HepG2 (cell line): ENCODE measurements around the gene ITPR1. TPM values are rescaled to one million over a fixed set of nuclear protein-coding genes. Genes with fewer than 3 reads are reported as not detected.

Experiments
- ATF5 ChIP-seq: sonication (generic); formaldehyde crosslinking; IDR thresholded peaks from 2 replicates; pipeline ENCODE4 v1.4.0; 2020; ENCODE audit warnings: mild to moderate bottlenecking, low read depth, missing genetic modification reagents
- GMEB2 ChIP-seq: IDR thresholded peaks from 2 replicates; pipeline ENCODE4 v1.6.1; 2016; ENCODE audit warnings: missing biosample characterization, missing genetic modification reagents, low read depth
- NCOA5 ChIP-seq: sonication (generic); formaldehyde crosslinking; IDR thresholded peaks from 2 replicates; pipeline ENCODE4 v1.4.0; 2020; ENCODE audit warnings: missing genetic modification reagents
- NR0B2 ChIP-seq: sonication (generic); formaldehyde crosslinking; IDR thresholded peaks from 2 replicates; pipeline ENCODE4 v1.4.0; 2020; ENCODE audit warnings: mild to moderate bottlenecking, missing genetic modification reagents
- PCBP1 ChIP-seq: fragments of 200-400 bp; formaldehyde crosslinking; IDR thresholded peaks from 2 replicates; pipeline ENCODE4 v1.6.1; 2017; ENCODE audit warnings: mild to moderate bottlenecking, low read depth, low read length, borderline replicate concordance
- RERE ChIP-seq: IDR thresholded peaks from 2 replicates; pipeline ENCODE4 v1.6.1; 2016; ENCODE audit warnings: low read depth, missing genetic modification reagents, missing compliant biosample characterization
- RFXANK ChIP-seq: IDR thresholded peaks from 2 replicates; pipeline ENCODE4 v1.6.1; 2016
- RFXAP ChIP-seq: sonication (generic); formaldehyde crosslinking; IDR thresholded peaks from 2 replicates; pipeline ENCODE4 v1.4.0; 2020; ENCODE audit warnings: missing genetic modification reagents, borderline replicate concordance
- YY1 ChIP-seq: IDR thresholded peaks from 2 replicates; pipeline ENCODE4 v1.6.1; 2011; ENCODE audit warnings: low read length, low read depth, moderate library complexity, mild to moderate bottlenecking; ENCODE audit not compliant: insufficient read depth, insufficient replicate concordance
- ZFY ChIP-seq: sonication (generic); formaldehyde crosslinking; IDR thresholded peaks from 2 replicates; pipeline ENCODE4 v1.4.0; 2020; ENCODE audit warnings: missing genetic modification reagents
- ZNF281 ChIP-seq: sonication (generic); formaldehyde crosslinking; IDR thresholded peaks from 2 replicates; pipeline ENCODE4 v1.4.0; 2020; ENCODE audit warnings: missing genetic modification reagents, borderline replicate concordance
- ZNF34 ChIP-seq: sonication (generic); formaldehyde crosslinking; IDR thresholded peaks from 2 replicates; pipeline ENCODE4 v1.4.0; 2020; ENCODE audit warnings: mild to moderate bottlenecking, missing genetic modification reagents, borderline replicate concordance
- ZNF44 ChIP-seq: sonication (generic); formaldehyde crosslinking; IDR thresholded peaks from 2 replicates; pipeline ENCODE4 v1.5.1; 2020; ENCODE audit warnings: mild to moderate bottlenecking, missing genetic modification reagents
- ZNF512B ChIP-seq: sonication (generic); formaldehyde crosslinking; IDR thresholded peaks from 2 replicates; pipeline ENCODE4 v1.5.1; 2020; ENCODE audit warnings: missing genetic modification reagents, mild to moderate bottlenecking, borderline replicate concordance
- ZNF841 ChIP-seq: sonication (generic); formaldehyde crosslinking; IDR thresholded peaks from 2 replicates; pipeline ENCODE4 v1.8.1; 2023; ENCODE audit warnings: missing genetic modification reagents, borderline replicate concordance
- polyA plus RNA-seq, 8 experiments: library from polyadenylated mRNA; depleted of rRNA in 3 of 8; stranded (reverse) in 7 of 8; unstranded in 1 of 8; fragments of >200 nt; fragmentation: Illumina TruSeq in 4 of 8; extraction: Trizol in 4 of 8; gene quantifications; 2 replicates each; pipeline versions ENCODE4 v1.2.1 to v1.2.3, GENCODE V29; 2011 to 2016; ENCODE audit warnings: low read depth in 4 of 8, missing spikeins in 1 of 8, mixed read lengths in 1 of 8; ENCODE audit not compliant: insufficient read depth in 1 of 8
- total RNA-seq, 5 experiments: library from RNA; depleted of rRNA; stranded (reverse); fragments of >200 nt; fragmentation: Illumina TruSeq; extraction: Trizol; gene quantifications; 2 replicates each; pipeline ENCODE4 v1.2.3, GENCODE V29; 2016; ENCODE audit warnings: low read depth in 1 of 5

The ITPR1 gene
- total and polyA plus RNA-seq, 2 of the 13 experiments (the other 11 are each of a cell fraction or from before 2014, with no cell fraction given), result 10.0 to 11.4 TPM

DNA sequence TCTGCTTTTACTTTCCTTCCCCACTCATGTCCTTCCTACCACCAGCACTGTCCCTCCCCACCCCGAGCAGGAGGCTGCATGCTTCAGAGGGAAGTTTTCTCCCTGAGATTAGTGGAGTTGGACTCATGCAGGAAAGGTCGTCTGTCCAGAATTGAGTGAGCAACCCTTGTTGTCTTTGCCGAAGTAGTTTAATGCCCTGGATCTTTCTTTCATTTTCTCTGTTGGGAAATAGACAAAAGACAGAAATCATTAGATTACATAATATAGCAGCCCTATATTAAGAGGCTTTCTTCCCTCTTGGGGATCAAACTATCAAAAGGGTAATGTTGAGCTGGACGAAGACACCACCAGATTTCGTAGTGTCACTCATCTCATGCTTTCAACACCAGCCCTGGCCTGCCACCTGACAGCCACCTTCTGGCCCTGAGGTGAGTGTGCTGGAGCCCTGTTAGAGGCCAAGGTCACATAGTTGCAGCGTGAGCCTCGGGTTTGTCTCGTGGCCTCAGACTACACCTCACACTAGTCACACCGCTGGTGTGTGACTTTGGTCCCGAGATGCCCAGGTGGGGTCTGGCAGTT is 231.0 kb downstream of the ITPR1 start (continued):
- TF ChIP-seq ZNF512B (CRISPR knock-in tag) (no peak), RERE (CRISPR knock-in tag) (no peak), PCBP1 (no peak), ATF5 (CRISPR knock-in tag) (no peak), GMEB2 (CRISPR knock-in tag) (no peak), NR0B2 (CRISPR knock-in tag) (no peak), ZNF34 (CRISPR knock-in tag) (no peak), ZNF44 (CRISPR knock-in tag) (no peak), ZNF841 (CRISPR knock-in tag) (no peak), ZNF281 (CRISPR knock-in tag) (no peak), YY1 (no peak), ZFY (no peak; the same call in 1 of the 2 replicates), RFXANK (CRISPR knock-in tag) (no peak), RFXAP (CRISPR knock-in tag) (no peak), NCOA5 (CRISPR knock-in tag) (no peak)
